GM20431 (cell line): ENCODE measurements around the gene KCNC2.

ENCODE experiments used
- in situ Hi-C: fragments of 300-500 bp; cut with MseI, MboI; formaldehyde crosslinking; loops from one replicate; pipeline ENCODE4 v1.15.0; 2020; ENCODE audit warnings: low sequenced_read_pairs; ENCODE audit not compliant: unreplicated experiment

KCNC2 gene

GRCh38 chr12:75170640-75171185, 38.9 kb downstream of the KCNC2 start:
- in situ Hi-C loops = no loop called here

DNA sequence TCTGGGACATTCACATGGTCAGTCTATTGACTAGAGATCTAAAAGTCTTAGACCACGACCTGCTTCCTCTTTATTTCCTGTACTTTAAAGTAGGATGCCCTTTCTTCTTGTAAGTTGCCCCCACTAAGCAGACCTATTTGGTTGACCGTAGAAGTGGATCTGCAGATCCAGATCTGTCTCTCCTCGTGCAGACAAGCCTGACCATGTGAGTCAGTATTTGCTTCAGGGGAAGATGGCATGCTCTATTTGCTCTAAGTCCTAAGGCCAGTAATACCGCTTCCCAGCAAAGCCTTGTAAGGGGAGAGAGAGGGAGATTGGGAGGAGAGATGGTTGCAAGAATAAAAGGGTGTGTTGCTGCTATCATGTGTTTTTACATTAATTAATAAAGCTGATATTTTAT, 46.8 kb downstream of the KCNC2 start:
- in situ Hi-C loops = no loop called here

- in situ Hi-C loops = no loop called here
These were observed 48.2 kb downstream of the KCNC2 start for GRCh38 chr12:75161488-75161887.

GRCh38 chr12:75157385-75157784, 52.3 kb downstream of the KCNC2 start:
- in situ Hi-C loops = no loop called here

- in situ Hi-C loops = no loop called here
These were observed 53.7 kb downstream of the KCNC2 start for GRCh38 chr12:75155962-75156361.

DNA sequence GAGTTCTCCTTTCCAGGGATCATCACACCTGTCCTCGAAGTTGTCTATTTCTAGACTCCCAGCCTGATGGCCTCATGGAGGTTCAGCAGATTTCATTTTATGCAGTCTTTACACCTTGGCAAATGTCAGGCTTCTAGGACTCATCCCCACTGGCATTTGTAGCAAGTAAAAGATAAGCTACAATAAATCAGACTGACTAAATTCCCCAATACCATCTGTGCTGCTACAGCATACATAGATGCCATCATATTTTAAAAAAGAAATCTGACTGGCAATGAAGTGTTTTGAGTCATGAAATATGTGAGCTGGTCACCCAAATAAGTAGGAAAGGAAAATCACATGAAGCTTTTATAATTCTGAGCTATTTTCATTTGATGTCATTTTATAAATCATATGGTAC, 55.3 kb downstream of the KCNC2 start:
- in situ Hi-C loops = no loop called here

DNA sequence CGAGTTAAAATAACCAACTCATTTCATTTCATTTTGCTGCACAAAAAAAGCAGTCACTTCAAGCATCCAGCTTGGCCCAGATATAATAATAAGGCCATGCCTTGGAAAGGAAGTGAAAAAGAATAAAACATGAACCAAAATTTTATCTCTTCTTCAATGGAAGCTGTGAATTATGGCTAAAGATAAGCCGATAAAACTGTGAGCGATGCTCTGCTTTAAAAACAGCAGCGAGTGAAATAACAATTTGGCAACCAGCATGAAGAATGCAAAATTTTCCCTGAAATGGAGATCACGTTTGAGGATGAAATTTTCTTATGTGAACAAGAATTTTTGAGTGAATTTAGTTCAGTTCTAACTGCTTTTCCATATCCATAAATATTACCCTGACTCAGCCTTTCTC, 70.4 kb downstream of the KCNC2 start:
- in situ Hi-C loops = no loop called here

GRCh38 chr12:75137896-75138295, 71.7 kb downstream of the KCNC2 start:
- in situ Hi-C loops = no loop called here

- in situ Hi-C loops = no loop called here
These were observed 74.6 kb downstream of the KCNC2 start for GRCh38 chr12:75135026-75135425.

DNA sequence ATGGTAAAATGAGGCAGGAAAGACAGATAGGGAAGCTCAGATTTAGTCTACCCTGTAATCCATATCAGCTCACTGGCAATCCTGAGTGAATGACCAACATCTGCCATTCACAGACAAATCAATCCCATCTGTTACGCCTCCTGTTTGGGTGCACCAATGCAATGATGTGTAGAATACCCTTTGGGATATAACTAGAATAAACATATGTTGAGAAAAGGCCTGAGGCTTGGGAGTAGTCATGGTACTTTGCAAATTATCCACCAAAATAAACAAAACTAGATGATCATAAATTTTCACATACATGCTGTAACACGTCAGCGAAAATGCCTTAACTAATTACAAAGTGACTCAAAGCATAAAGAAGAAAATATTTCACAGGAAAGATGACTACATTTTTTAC, 78.8 kb downstream of the KCNC2 start:
- in situ Hi-C loops = no loop called here

DNA sequence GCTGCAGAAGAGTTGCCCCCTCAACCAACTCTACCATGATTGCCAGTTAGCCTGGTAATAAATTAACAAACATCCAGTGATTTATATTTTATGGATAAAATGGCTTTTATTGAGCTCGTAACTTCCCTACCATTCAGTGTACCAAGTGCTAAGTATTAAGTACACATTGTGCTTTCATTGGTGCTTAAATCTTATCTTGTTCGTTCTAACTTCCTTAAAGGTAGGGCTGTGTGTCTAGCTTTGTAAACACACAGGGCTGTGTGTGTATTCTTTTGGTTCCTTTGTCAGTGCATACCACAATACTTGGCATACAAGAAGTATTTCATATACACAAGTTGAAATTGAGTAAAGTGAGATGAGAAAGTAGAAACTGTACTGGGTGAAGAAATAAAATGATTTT, 80.4 kb downstream of the KCNC2 start:
- in situ Hi-C loops = no loop called here

DNA sequence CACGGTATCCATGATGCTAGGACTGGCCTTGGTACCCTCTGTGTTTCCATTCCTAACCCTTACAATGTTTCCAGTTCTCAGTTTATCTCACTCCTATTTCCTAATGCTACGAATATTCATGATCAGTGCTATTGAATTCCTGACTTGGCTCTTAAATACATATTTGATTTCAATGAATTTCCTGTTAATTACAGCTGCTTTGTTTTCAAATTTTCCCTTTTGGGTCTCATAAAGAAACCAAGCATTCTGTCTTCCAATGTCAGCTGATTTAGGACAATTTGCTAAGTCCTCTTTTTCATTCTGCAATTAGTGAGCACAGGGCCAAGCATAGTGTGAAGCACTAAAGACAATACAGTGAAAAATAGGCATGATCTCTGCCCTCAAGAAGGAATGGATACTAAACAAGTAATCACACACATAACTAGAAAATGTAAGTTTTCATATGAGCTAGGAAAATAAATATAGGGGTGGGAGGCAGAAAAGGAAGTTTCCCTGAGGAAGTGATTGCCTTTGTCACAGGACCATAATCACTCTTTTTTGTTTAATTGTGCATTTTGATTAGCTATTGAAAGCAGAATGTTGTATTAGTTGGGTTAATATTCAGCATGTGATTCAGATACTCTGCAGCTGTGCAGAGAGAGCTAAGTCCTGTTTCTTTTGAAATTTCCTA, 88.5 kb downstream of the KCNC2 start:
- in situ Hi-C loops = no loop called here

- in situ Hi-C loops = no loop called here
These were observed 89.3 kb downstream of the KCNC2 start for GRCh38 chr12:75120311-75120711.

DNA sequence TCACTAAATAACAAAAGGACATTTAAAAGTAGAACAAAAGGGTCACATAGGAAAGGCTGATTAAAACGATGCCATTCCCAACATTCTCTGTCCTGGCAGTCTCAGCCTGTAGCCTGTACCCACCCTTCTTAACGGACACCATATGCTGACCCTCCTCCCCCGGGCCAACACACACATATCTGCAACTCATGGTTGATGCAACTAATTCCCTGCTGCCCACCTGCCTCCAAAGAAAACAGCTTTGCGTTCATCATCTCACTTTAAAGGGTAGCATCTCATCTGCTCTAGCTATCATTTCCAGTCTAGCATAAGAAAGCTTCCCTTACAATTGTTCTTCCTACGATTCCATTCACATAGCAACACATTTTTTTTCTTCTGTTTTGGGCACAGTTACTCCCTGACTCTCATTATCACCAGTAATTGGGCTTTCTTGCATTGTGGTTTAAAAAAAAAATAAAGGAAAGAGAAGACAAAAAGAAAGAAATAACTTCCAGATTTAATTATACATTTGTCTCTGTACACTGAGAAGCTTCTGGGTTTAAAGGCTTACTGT, 92.9 kb downstream of the KCNC2 start:
- in situ Hi-C loops = no loop called here

DNA sequence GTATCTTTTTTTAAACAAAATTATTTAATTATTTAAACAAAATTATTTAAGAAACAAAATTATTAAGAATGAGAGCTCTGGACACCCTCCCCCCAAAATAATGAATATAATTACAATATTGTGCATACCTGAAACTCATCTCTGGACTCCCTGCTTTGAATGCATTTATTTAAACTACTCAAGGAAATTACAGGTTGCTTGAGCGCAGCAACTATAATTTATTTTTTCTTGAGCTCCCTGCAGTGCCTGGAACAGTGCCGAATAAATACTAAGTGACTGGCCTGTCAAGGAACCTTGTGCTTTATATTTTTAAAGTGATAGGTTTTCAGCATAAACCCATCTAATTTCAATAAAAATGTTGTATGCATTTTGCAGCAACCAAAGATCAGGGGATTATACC, 93.9 kb downstream of the KCNC2 start:
- in situ Hi-C loops = no loop called here

DNA sequence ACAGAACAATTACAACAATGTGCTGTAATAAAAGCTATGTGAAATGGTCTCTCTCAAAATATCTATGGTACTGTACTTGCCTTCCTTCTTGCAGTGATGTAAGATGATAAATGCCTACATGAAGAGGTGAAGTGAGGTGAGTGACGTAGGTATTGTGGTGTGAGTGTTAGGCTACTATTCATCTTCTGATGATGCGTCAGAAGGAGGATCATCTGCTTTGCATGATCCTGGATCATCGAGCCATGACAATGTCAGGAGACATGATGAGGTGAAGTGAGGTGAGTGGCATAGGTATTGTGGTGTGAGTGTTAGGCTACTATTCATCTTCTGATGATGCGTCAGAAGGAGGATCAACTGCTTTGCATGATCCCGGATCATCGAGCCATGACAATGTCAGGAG, 105.8 kb downstream of the KCNC2 start:
- in situ Hi-C loops = no loop called here

DNA sequence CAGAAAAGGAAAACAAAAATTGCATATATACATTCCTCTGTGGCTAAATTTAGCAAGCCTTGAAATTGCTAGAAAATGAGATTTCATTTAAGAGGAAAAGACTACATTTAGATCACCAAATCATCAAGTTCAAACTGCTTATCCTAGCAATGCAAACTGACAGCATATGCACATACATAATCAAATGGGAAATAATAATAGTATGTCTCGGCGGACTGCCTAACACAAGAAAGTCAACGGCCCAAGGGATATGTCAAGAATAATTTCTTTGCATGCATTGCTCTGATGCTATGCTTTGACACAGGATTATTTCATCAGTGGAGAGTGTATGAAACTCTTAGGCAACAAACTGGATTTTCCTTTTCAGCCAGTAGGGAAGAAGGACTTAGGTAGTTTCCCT, 107.9 kb downstream of the KCNC2 start:
- in situ Hi-C loops = no loop called here

DNA sequence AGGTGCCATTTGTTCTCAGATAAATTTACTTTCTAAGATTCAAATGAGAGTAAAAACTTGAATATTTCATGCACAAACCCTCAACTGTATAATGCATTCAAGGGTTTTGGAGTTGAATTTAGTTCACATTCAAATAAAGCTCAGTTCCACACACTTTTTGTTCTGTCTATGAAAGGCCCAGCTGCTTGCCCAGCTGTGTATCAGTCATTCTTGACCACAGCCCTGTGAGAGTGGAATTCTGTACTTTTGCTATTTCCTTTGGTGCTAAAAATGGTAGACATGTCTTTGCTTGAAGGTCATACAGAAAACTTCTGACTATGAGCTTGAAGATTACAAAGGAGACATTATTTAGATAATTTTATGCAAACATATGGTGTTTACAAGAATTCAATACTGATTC, 110.4 kb downstream of the KCNC2 start:
- in situ Hi-C loops = no loop called here

DNA sequence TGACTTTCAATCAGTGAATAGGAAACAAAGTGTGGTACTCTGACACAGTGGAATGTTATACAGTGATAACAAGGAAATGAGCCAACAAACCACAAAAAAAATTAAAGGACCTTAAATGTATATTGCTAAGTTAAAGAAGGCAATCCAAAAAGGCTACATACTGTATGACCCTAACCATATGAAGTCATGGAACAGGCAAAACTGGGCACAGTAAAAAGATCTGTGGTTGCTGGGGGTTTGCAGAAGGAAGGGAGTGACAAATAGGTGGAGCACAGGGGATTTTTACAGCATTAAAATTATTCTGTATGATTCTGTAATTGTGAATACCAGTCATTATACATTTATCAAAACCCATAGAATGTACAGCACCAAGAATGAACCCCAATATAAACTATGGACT, 112.6 kb downstream of the KCNC2 start:
- in situ Hi-C loops = no loop called here

DNA sequence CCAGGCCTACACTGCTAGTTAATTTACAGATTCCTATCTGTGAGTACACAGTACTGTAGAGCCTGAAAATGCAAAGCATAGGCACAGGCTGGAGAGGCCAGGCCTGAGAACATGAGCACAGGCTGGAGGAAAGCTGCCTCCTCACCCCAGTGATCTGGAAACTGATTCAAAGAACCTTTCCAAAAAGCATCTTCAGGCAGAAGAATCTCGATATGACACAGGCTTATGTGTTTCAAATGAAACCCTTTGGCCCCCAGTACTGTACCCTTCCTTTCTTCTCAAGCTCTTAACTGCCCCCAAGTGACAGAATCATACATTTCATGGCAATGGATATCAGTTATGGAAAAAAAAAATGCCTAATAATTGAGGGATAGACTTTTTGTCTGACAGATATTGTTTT, 122.0 kb downstream of the KCNC2 start:
- in situ Hi-C loops = no loop called here

DNA sequence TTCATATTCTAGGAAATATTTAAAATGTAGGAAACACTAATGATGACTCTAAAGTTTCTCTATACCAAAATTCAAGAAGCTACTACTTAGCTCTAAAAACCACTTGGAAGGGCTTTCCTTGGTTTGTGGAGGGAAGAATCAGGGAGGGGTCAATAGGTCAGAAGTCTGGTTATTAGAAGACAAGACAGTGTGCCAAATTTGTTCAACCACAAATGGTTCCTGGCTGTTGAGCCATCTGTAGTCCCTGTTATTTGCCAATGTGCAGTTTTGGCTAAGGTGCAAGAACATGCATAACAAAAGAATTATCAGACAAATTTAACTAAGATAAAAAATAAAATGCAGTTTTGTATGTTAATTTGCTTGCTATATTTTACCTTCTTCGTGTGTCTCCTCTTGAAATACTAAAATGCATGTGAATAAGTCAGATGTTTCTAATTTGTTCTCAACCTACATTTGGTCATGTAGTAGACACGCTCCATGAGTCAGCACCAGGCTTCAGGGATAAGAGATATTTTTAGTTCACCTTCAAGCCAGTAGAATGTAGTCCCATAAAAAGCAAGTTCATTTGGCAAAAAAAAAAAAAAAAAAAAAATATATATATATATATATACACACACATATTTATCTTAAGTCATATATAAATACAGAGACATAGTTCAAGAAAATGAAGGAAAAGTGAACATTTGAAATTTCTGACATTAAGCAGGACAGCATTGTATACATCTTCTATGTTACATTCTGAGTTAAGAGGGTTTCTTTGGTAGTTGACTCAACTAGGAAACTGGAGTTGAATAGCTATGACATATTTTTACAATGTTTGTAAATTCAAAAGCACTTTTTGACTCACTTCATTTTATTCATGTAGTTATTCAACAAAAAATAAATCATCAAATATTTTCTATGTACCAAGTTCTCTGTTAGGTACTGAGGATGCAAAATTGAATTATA, 123.3 kb downstream of the KCNC2 start:
- in situ Hi-C loops = no loop called here
